HFFc6 (cell line): ENCODE measurements around the gene SLC4A5. TPM values are rescaled to one million over a fixed set of nuclear protein-coding genes. Genes with fewer than 3 reads are reported as not detected.

Experiments
- DNase-seq: peaks from one replicate; pipeline ENCODE4 v3.0.0-alpha.2; 2018
- H3K27ac Mint-ChIP-seq: 2 replicates; pipeline ENCODE4 v1.8.0; 2020; ENCODE audit warnings: mild to moderate bottlenecking, mixed read lengths
- H3K27me3 Mint-ChIP-seq: 2 replicates; pipeline ENCODE4 v1.8.0; 2021; ENCODE audit warnings: mild to moderate bottlenecking, moderate library complexity, mixed read lengths; ENCODE audit not compliant: insufficient read depth
- H3K36me3 Mint-ChIP-seq: 2 replicates; pipeline ENCODE4 v1.8.0; 2021; ENCODE audit warnings: low read depth, mixed read lengths
- H3K4me1 Mint-ChIP-seq: 2 replicates; pipeline ENCODE4 v1.8.0; 2020; ENCODE audit warnings: low read depth, mixed read lengths
- H3K4me3 Mint-ChIP-seq: 2 replicates; pipeline ENCODE4 v1.8.0; 2020; ENCODE audit warnings: mild to moderate bottlenecking, moderate library complexity, mixed read lengths
- H3K9me3 Mint-ChIP-seq: 2 replicates; pipeline ENCODE4 v1.8.0; 2020; ENCODE audit warnings: mild to moderate bottlenecking, mixed read lengths
- total RNA-seq, 6 experiments: library from RNA; stranded (reverse); fragmentation: NEBNext Ultra II Directional; extraction: Animal tissue kit (Norgen Biotek cat#: 25700); gene quantifications; 2 replicates in 1 of 6; 3 replicates in 5 of 6; pipeline ENCODE4 v1.2.3, GENCODE V29; 2021
- TF ChIP-seq, protein P1 (sequence below): fragments of 200-600 bp; sonication (generic); IDR thresholded peaks from 2 replicates; pipeline ENCODE4 v1.5.0; 2021; ENCODE audit warnings: antibody characterized with exemption, mild to moderate bottlenecking

SLC4A5 gene
- total RNA-seq, 6 experiments from 2014 or later = 0.19 to 0.40 (median 0.31) TPM; not detected in 3

DNA sequence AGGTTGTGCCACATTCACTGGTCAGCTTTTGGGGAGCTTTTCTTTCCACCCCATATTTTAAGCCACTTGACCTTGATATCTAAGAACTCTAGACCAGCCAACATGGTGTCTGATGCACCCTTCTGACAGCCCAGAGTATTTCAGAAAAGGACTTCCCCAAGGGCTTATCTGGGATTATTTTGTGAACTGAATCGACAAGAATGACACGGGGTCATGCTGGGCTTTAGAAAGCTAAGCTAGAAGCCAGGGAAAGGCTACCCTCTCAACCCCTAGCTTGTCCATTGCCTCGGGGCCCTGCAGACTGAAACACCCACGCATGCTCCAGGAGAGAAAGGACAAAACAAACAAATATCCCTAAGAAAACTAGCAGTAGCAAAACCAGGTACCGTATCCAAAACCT is 16.0 kb downstream of the SLC4A5 start:
- TF ChIP-seq, protein P1, sequence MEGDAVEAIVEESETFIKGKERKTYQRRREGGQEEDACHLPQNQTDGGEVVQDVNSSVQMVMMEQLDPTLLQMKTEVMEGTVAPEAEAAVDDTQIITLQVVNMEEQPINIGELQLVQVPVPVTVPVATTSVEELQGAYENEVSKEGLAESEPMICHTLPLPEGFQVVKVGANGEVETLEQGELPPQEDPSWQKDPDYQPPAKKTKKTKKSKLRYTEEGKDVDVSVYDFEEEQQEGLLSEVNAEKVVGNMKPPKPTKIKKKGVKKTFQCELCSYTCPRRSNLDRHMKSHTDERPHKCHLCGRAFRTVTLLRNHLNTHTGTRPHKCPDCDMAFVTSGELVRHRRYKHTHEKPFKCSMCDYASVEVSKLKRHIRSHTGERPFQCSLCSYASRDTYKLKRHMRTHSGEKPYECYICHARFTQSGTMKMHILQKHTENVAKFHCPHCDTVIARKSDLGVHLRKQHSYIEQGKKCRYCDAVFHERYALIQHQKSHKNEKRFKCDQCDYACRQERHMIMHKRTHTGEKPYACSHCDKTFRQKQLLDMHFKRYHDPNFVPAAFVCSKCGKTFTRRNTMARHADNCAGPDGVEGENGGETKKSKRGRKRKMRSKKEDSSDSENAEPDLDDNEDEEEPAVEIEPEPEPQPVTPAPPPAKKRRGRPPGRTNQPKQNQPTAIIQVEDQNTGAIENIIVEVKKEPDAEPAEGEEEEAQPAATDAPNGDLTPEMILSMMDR = no peak
- H3K36me3 Mint-ChIP-seq = no peaks in the 10 kb centered on the region

DNA sequence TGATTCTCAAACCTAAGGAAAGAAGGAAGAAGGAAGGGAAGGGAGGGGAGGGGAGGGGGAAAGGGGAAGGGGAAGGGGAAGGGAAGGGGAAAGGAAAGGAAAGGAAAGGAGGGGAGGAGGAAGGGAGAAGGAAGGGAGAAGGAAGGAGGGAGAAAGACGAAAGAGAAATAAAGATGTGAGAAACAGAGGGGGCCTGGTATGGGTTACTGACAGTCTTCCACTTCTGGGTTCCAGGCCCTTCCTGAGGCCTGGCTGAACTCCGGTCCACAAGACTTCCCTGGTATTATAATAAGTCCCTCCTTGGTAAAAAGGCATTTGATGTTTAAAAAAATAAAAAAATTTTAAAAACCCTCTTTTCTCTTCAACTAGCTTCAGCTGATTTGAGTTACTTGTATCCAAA is 17.4 kb downstream of the SLC4A5 start:
- Mint-ChIP-seq H3K9me3 (no peaks in the 10 kb centered on the region), H3K36me3 (no peaks in the 10 kb centered on the region), H3K4me1 (no peaks in the 10 kb centered on the region), H3K4me3 (no peak overlapping the region), H3K27ac (no peak overlapping the region), H3K27me3 (peaks cover 11% of the 10 kb centered on the region; the same call in 1 of the 2 replicates)
- TF ChIP-seq, protein P1 = no peak
- DNase-seq = no peak

More for the DNA sequence above, 16.0 kb downstream of the SLC4A5 start:
- H3K27ac Mint-ChIP-seq = no peak overlapping the region
- peaks cover 9% of the 10 kb centered on the region; the same call in 1 of the 2 replicates for H3K27me3 Mint-ChIP-seq
- DNase-seq = no peak
- no peaks in the 10 kb centered on the region for H3K9me3 Mint-ChIP-seq
- H3K4me1 Mint-ChIP-seq = no peaks in the 10 kb centered on the region
- H3K4me3 Mint-ChIP-seq = no peak overlapping the region

DNA sequence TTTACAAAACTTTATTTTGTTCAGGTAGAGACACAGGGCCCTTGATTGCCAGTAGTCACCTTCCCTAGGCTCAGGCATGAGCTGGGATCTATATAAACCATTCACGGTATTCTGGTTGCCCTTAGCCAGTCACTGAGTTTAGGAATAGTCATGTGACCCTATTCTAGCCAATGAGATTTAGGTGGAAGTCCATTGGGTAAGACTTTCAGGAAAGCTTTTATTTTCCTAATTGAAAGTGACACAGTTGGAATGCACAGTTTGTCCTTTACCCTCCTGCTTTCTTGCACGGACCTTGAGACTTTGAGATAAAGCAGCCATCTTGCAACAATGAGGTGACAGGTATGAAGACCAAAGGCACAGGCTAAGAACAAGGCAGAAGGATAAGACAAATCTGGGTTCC is 21.5 kb downstream of the SLC4A5 start:
- no peak overlapping the region for H3K27ac Mint-ChIP-seq
- TF ChIP-seq, protein P1 = no peak
- peaks cover 14% of the 10 kb centered on the region for H3K27me3 Mint-ChIP-seq

DNA sequence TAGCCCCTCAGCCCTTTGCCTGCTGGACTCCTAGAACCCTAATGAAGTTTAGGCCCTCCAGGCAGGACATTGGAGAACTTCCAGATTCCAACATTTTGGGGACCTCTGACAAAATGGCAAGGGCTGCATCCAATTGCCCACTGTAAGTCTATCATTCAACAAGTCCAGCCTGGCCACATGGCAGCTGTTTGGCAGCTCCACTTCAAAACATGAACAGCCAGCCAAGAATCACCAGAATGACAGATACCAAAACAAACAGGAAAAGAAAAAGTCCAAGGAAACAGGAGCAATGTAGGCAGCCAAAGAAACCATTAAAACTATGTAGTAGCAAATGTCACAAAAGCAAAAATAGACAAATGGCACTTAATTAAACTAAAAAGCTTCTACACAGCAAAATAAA is 25.5 kb downstream of the SLC4A5 start:
- H3K9me3 Mint-ChIP-seq = no peaks in the 10 kb centered on the region
- TF ChIP-seq, protein P1 = no peak
- no peaks in the 10 kb centered on the region for H3K36me3 Mint-ChIP-seq
- H3K4me1 Mint-ChIP-seq = no peaks in the 10 kb centered on the region
- no peak overlapping the region for H3K4me3 Mint-ChIP-seq
- peaks cover 12% of the 10 kb centered on the region for H3K27me3 Mint-ChIP-seq
- no peak for DNase-seq
- H3K27ac Mint-ChIP-seq = no peak overlapping the region

More for the DNA sequence above, 21.5 kb downstream of the SLC4A5 start:
- Mint-ChIP-seq H3K4me3 (no peak overlapping the region), H3K9me3 (no peaks in the 10 kb centered on the region), H3K4me1 (no peaks in the 10 kb centered on the region), H3K36me3 (no peaks in the 10 kb centered on the region)
- DNase-seq = no peak

DNA sequence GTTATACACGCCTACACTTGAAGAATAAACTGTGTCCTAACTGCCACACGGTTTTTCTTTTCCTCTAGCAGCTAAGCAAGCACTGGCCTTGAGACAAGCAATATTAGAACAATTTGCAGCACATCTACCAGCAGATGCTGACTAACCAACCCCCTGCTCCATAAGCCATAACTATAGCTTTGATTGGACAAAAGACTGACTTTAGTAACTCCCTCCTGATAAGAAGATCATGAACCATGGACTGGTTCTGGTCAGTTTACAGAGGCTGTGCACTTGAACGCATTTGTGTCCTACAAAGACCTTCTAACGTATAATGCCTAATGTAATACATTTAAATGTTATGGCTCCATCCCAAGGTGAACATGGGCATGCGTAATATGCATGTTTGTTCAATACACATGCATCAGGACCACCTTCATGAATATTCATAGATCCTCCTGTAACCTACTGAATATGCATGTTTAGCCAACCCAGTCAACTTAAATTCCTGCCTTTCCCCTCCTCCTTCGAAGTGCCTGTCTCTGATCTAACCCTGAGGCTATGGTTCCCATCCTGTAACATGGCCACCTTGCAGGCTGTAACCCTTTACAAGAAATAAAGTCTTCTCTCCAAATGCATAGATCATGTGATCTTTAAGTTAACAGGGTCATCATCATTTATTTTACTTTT is 26.5 kb downstream of the SLC4A5 start:
- Mint-ChIP-seq H3K9me3 (no peaks in the 10 kb centered on the region), H3K36me3 (no peaks in the 10 kb centered on the region), H3K27me3 (peaks cover 13% of the 10 kb centered on the region), H3K27ac (no peak overlapping the region), H3K4me3 (no peak overlapping the region), H3K4me1 (no peaks in the 10 kb centered on the region)
- TF ChIP-seq, protein P1 = no peak
- no peak for DNase-seq
